Lower lobe of right lung (tissue), 2 donors: ENCODE results near the gene HSD11B1L. TPM values are rescaled to one million over a fixed set of nuclear protein-coding genes. Genes with fewer than 3 reads are reported as not detected.

Experiments used
- ATAC-seq, 2 donors: fragments of 200-7000 bp; cut with Tn5 transposase; one replicate each; pipeline ENCODE4 v1.9.1; 2020 to 2022; ENCODE audit warnings: mild to moderate bottlenecking in 2 of 2, moderate library complexity in 2 of 2
- DNase-seq: peaks from one replicate; pipeline ENCODE4 v3.0.0-alpha.2; 2020
- H3K27ac ChIP-seq: fragments of 200-600 bp; one replicate; pipeline ENCODE4 v1.8.0; 2022
- H3K27me3 ChIP-seq: fragments of 200-600 bp; one replicate; pipeline ENCODE4 v1.8.0; 2022; ENCODE audit warnings: low read depth
- H3K36me3 ChIP-seq: fragments of 200-600 bp; one replicate; pipeline ENCODE4 v1.8.0; 2022; ENCODE audit warnings: mild to moderate bottlenecking
- H3K4me1 ChIP-seq: fragments of 200-600 bp; one replicate; pipeline ENCODE4 v1.8.0; 2022
- H3K4me3 ChIP-seq: fragments of 200-600 bp; one replicate; pipeline ENCODE4 v1.8.0; 2022; ENCODE audit warnings: mild to moderate bottlenecking
- H3K9me3 ChIP-seq: fragments of 200-600 bp; one replicate; pipeline ENCODE4 v1.8.0; 2022
- CTCF ChIP-seq: fragments of 200-600 bp; IDR thresholded peaks from one replicate; pipeline ENCODE4 v1.8.0; 2022; ENCODE audit warnings: antibody characterized with exemption, mild to moderate bottlenecking
- intact Hi-C: fragments of 100-400 bp; cut with DNase I; formaldehyde crosslinking; loops from one replicate; pipeline ENCODE4 v1.11.0; 2022
- total RNA-seq: library from RNA; stranded (reverse); fragmentation: NEBNext Ultra II Directional; extraction: Animal tissue kit (Norgen Biotek cat#: 25700); gene quantifications from one replicate; pipeline ENCODE4 v1.2.1, GENCODE V29; 2021
- donor health status: DM: no; HTN: yes; CAD: no; lungs with severe emphysema.

Gene HSD11B1L
- total RNA-seq, 1 donor from 2014 or later: 8.6 TPM

GRCh38 chr19:5707576-5708575 is 27.0 kb downstream of the HSD11B1L start:
- no peak for DNase-seq

GRCh38 chr19:5711025-5711424 is 30.2 kb downstream of the HSD11B1L start:
- intact Hi-C loops: no loop called here
- no peak for DNase-seq
- H3K9me3 ChIP-seq: no peaks in the 10 kb centered on the region
- no peak for ATAC-seq
- no peaks in the 10 kb centered on the region for H3K27me3 ChIP-seq
- H3K27ac ChIP-seq: no peak overlapping the region
- H3K4me3 ChIP-seq: no peak overlapping the region
- H3K4me1 ChIP-seq: no peaks in the 10 kb centered on the region
- H3K36me3 ChIP-seq: peaks cover 89% of the 10 kb centered on the region
- TF ChIP-seq CTCF: no peak

More at GRCh38 chr19:5707576-5708575, 27.0 kb downstream of the HSD11B1L start:
- intact Hi-C loops: no loop called here
- no peak for ATAC-seq
- TF ChIP-seq CTCF: no peak
- Histone ChIP-seq H3K27ac (no peak overlapping the region), H3K4me3 (no peak overlapping the region), H3K27me3 (no peaks in the 10 kb centered on the region), H3K9me3 (no peaks in the 10 kb centered on the region), H3K4me1 (no peaks in the 10 kb centered on the region), H3K36me3 (peaks cover 98% of the 10 kb centered on the region)

GRCh38 chr19:5711713-5712161 is 30.9 kb downstream of the HSD11B1L start:
- Histone ChIP-seq H3K9me3 (no peaks in the 10 kb centered on the region), H3K27ac (no peak overlapping the region), H3K4me3 (no peak overlapping the region), H3K36me3 (peaks cover 82% of the 10 kb centered on the region), H3K4me1 (no peaks in the 10 kb centered on the region), H3K27me3 (no peaks in the 10 kb centered on the region)
- intact Hi-C loops: no loop called here
- no peak for TF ChIP-seq CTCF
- DNase-seq: no peak
- no peak for ATAC-seq

- DNase-seq (no peak), ATAC-seq (no peak)
- Histone ChIP-seq H3K27me3 (no peaks in the 10 kb centered on the region), H3K4me1 (peaks cover 11% of the 10 kb centered on the region), H3K9me3 (no peaks in the 10 kb centered on the region), H3K27ac (no peak overlapping the region), H3K4me3 (no peak overlapping the region), H3K36me3 (peaks cover 75% of the 10 kb centered on the region)
- no peak for TF ChIP-seq CTCF
- intact Hi-C loops: no loop called here
These were observed 32.4 kb downstream of the HSD11B1L start for GRCh38 chr19:5713228-5713627.

GRCh38 chr19:5714816-5715215 is 34.0 kb downstream of the HSD11B1L start:
- Histone ChIP-seq H3K27me3 (no peaks in the 10 kb centered on the region), H3K4me1 (peaks cover 22% of the 10 kb centered on the region), H3K36me3 (peaks cover 59% of the 10 kb centered on the region), H3K4me3 (no peak overlapping the region), H3K27ac (no peak overlapping the region), H3K9me3 (no peaks in the 10 kb centered on the region)
- DNase-seq: no peak
- ATAC-seq: no peak
- no peak for TF ChIP-seq CTCF
- intact Hi-C loops: no loop called here
